ENCODE measurements around the gene TTLL6.
"Not testable (repeated sequence)": the region's sequence is repeated elsewhere in the genome, so short reads cannot be mapped to it uniquely, and the experiment has no call there.

The TTLL6 gene

DNA sequence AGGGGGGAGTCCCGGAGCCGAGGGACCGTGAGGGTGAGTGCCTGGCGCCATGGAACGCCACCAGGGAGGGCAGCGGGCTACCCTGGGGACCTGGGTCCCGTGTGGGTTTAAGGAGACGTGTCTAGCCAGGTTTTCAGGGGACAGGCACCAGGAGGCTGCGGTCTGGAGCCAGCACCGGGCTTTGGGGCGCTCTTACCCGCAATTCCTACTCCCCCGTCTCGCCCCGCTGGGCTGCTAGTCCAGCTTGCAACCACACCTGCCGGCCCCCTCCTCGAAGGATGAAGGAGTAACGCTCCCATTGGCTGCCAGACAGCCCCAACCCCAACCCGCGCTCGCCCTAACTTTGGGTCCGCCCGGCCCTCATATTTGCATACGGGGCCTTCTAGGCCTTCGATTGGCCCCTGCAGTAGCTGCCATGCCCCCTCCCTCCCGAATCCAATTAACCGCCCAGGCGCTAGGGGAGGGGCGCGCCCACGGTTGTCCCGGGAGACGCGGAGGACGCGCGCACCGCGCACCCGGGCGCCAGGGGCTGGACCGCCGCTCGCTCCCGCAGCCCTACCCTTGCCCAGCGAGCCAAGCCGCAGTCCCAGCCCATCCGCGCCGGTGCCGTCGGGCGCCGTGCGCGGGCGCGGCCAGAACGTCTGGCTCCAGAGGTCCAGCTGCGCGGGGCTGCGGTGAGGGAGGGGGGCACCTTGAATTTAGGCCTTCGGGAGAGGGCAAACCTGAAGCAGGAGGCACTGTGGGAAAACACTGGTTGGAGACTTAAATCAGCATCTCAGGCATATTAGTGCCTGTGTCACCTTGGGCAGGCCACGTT is at the start of gene TTLL6:
Gene TTLL6 (minus strand): TSS at position 456 of the 817 bp plus-strand sequence. CDS start 157 bp downstream, at position 299.
- peak; percentile 93 for DNase-seq

DNA sequence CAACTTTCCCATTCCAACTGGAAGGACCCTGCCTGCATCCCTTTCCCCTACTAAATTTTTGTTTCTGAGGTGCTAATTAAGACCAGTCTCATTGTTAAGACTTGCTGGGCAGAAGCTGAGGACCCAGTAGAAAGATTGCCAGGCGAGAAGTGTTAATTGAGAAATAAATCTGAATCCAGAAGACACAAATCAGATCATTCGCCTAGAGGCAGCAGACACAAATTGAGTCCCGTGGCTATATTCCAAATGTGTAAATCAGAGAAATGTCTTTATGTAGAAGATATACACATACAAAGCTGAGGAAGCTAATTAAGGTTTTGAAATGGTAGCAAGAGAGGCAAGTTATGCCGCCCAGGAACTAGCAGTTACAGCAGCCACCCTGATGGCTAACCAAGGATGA is 43.4 kb upstream of the TTLL6 start:
- DNase-seq, result no peak

DNA sequence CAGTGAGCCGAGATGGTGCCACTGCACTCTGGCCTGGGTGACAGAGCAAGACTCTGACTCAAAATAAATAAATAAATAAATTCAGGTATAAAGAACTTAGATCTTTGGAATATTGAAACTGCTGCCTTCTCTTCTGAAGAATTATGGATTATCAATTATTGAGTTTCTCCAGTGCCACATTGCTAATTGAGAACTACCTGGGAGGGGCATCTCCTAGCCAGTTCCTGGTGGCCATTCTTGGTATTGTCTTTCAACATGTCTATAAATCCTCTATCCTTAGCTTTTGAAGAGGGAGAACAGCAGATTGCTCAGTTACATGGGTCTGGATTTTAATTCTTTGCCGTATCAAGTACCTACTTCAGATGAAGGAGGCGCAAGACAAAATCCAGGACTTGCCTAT is 43.0 kb upstream of the TTLL6 start:
- no peak for DNase-seq

DNA sequence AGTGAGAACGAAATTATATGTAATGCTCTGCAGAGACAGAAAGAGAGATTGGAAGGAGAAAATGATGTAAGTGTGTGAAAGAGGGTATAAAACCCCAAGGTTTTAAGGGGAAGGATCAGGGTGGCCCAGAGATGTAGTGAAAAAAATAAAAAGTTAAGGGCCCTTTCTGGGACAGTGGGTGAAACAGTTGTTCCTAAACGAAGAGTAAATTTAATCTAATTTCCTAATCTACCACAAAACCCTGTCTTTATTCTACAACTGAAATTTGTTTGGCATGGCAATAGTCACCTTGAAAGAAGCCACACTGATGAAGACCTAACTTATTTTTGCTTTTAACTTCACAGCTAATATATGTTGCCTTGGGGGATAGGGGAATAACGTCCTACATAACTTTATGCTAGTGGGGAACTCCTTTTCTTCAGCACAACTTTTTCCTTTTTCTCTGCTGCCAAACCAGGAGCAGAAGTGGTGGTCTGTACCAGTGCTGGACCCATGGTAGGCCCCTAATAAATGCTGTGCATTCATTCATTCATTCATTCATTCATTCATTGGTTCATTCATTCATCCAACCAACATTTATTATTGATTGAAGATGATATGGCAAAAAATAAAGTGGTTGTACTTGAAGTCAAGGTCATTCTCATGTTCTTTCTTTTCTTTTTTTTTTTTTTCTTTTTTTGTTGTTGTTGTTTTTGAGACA is 39.2 kb upstream of the TTLL6 start:
- DNase-seq, result no peak

DNA sequence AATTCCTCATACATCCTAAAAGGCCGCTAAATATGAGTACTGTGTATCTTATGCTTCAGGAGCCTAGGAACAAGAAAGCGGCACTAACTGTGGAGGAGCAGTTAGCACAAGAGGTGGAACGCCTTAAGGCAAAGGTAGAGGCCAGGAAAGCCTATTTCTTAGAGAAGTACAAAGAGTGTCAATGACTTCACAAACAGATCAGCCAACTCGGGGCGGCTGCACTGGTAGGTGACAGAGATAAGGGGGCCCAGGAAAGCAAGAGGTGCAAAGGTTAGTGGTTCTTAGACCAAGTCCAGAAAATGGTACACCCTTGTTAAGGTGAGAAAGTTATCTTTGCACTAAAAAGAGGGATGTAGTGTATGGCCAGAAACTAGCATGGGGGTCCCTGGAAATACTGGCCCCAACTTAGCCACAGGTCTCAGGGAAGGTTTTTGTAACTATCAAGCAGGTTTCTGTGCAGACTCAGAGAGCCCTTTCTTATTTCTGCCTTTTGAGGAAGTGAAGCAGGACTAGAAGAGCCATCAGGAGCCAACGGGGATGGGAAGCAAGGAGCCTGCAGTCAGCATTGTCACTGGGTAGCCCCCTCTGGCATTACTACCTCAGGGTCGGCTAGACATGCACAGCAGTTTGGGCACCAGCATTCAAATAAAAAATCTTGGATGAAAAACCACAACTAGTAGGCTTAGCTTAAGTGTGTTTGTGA is 37.9 kb upstream of the TTLL6 start:
- no peak for DNase-seq

DNA sequence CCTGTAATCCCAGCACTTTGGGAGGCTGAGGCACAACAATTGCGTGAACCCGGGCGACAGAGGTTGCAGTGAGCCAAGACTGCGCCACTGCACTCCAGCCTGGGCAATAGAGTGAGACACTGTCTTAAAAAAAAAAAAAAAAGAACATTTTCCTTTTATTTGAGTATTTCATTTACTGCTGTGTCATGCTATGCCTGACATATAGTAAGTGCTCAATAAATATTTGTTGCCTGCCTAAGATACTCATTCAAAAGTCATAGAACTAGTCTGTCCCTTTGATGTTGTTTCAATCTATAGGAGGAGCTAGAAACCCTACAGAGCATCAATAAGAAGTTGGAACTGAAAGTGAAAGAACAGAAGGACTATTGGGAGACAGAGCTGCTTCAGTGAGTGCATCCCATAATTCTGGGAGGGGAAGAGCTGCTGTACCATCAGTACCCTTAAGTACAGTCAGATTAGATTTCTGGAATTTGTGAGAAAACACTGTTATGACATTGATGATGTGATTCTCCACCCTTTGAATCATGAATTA is 33.8 kb upstream of the TTLL6 start:
- no peak for DNase-seq

DNA sequence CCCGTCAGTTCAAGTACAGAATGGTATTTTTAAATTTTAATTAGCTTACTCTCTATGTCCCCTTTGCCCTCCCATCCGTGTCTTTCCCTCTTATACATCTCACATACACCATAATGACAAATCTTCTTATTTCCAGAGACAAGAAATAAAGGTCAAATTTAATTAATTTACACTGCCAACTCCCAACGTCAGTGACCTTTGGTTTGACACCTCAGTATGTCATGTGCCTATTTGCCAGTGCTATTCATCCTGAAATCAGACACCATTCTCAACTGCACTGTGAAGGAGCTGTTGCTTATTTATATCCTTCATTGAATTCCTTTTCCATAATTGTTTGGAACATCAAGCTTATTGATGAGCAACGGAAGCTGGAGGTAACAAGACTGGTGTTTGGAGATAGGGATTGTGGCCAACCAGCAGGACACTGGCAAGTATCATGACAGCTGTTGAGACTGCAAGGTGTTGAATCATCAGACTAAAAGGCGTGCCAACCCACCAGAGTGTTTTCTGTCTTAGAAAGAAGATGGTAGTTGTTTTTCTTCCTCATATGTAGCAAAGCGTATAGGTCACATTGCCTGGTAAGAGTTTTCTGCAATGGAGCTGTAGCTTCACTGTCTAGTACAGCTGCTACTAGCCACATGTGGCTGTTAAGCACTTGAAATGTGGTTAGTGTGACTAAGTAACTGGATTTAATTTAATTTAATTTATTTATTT is 26.3 kb upstream of the TTLL6 start:
- no peak for DNase-seq

DNA sequence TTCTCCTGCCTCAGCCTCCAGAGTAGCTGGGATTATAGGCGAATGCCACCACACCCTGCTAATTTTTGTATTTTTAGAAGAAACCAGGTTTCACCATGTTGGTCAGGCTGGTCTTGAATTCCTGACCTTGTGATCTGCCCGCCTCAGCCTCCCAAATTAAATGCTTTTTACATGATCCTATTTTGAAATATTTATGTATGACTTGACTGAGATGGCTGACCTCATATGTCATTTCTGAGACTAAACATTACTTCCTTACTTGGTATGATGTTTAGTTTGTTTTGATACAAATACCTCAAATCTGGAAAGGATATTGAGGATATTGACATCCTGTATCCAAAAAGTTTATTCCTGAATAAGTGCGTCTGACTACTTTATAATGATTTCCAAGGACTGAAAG is 25.7 kb upstream of the TTLL6 start:
- DNase-seq, result no peak

DNA sequence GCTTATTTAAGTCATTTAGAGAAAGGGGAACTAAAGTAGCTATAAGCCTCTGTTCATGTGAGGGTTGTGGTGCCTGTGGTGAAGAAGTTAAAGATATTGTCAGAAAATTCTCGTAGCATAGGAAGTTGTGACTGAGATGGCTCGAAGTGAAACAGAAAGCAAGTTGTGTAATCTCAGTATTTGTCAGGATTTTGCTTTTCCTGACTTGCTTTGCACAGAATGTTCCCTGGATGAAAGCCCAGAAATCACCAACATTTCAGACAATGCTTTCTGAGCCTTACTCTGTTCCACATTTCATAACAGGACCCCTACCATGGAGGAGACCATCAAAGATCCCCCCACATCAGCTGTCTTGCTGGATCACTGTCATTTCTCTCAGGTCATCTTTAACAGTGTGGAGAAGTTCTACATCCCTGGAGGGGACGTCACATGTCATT is 24.4 kb upstream of the TTLL6 start:
- DNase-seq, result no peak

DNA sequence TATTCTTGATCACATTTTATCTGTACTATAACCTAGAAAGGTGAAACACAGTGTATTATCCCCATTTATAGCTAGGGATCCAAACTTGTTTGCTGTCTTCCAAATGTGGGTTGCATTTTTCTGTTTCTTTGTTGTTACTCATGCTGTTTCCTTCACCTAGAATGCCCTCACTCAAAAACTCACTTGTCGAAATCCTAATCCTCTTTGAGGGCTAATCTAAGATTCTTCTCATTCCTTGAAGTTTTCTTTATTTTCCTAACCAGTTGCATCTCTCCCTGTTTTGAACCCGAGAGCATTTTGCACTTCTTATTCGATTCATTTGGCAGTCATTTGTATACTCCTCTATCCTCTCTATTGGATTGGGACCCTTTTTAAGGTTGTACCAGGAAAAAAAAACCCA is 23.4 kb upstream of the TTLL6 start:
- DNase-seq, result no peak

DNA sequence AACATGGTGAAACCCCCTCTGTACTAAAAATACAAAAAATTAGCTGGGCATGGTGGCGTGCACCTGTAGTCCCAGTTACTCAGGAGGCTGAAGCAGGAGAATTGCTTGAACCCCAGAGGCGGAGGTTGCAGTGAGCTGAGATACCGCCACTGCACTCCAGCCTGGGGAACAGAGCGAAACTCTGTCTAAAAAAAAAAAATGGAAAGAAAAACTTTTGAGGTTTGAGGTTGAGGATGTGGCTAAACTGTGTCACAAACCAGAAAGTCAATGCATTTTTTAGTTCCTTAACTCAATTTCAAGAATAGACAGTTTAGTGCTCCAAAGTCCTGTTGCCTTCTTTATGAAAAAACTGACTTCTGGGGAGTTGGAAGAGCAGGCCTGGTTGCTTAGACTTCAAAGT is 20.4 kb upstream of the TTLL6 start:
- DNase-seq, result not testable (repeated sequence)

DNA sequence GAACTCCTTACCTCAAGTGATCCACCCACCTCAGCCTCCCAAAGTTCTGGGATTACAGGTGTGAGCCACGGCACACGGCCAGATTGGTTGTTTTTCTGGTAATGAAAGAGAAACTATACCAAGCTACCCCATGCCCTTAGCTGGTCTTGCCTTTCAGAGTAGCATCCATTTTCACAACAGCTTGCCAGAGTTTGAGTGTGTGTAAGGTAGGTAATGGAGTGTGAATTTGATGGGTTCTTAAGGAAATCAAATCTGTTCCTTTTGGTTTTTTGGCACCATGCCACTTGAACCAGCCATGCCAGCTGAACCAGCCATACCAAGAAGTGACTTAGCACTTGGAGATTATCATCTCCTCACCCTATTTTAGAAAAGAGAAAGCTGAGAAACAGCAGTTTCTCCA is 18.9 kb upstream of the TTLL6 start:
- DNase-seq, result no peak

DNA sequence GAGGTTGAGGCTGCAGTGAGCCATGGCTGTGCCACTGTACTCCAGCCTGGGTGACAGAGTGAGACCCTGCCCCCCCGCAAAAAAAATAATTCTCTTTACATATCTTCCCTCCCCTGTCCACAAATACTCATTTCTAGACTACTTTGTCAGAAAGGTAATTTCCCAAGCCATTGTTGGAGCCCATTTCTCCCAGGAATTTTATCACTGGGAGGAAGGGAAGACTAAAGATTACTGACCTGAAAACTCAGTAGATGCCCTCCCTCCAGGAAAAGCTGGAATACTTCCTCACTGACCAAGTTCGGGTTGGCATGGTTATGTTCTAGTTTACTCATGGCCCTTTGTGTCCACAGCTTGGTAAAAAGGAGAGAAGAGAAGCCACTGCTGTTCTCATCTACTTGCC is 17.9 kb upstream of the TTLL6 start:
- DNase-seq, result no peak

DNA sequence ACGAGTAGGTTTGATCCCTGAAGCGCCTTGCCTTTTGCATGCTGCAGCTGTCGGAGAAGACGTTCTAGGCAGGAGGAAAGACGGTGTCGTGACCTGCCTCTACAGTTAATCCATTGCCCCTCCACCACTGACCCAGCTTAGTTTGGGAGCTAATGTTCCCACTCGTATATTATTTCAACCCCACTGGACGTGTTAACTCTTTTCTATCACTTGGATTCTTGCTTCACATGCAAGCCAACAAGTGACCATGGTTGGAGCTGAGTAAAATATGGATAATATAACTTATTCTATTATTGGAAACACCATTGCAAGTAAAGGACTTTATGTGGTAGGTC is 14.5 kb upstream of the TTLL6 start:
- no peak for DNase-seq

DNA sequence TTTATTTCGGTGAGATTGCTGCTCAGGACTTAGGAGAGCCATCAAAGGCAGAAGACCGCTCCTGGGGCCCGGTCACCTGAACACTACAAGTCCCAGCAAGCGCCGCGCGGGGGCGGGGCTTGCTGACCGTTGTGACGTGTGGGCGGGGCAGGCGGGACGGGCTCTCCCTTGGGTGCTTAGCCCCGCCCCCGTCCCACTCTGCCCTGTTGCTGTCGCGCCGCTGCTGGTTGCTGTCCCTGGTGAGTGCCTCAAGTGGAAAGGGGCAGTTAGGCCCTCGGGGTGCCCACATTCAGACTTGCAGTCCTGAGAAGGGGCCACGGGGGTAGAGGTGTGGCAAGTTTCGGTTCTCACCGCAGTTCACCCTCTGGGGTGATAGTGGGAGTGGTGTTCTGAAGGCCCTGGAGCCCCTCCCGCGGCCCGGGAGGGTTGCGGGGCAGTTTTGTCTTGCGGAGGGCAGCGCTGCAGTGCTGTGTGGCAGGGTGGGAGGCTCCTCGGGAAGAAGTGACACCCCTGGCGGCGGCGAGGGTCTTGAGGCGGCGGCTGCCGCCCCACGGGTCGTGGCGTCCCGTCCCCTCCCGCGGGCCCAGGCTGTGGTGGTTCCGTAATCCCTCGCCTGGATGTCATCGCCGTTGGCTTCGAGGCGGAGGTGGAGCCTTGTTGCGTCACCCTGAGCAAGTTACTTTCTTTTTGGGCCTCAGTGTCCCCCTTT is 14.0 kb upstream of the TTLL6 start, which contains the start of gene CALCOCO2:
Gene CALCOCO2 (plus strand): TSS at position 196 of the 709 bp plus-strand sequence. CDS start 10,673 bp downstream, outside the sequence.
- DNase-seq, result peak; percentile 74

DNA sequence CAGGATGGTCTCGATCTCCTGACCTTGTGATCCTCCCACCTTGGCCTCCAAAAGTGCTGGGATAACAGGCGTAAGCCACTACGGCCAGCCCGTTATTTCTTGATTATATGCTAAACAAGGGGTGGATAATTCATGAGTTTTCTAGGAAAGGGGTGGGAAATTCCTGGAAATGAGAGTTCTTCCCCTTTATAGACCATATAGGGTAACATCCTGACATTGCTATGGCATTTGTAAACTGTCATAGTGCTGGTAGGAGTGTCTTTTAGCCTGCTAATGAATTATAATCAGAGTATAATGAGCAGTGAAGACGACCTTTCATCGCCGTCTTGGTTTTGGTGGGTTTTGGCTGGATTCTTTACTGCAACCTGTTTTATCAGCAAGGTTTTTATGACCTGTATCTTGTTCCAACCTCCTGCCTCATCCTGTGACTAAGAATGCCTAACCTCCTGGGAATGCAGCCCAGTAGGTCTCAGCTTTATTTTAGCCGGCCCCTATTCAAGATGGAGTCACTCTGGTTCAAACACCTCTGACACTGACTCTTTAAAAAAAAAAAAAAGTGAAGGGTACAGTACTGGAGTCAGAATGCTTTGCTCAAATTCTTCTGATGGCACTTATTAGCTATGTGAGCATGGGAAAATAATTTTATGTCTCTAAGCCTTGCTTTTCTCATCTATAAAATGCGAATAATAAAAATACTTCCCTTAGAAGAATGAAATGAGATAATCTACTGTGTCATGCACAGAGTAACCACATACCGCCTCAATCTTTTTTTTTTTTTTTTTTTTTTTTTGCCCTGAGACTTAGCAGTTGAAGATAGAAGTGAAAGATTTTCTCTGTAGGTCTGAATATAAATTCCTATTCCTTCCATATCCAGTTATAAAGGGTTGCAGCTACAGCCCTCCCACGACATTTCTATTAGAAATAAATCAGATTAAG is 8.7 kb upstream of the TTLL6 start:
- no peak for DNase-seq

DNA sequence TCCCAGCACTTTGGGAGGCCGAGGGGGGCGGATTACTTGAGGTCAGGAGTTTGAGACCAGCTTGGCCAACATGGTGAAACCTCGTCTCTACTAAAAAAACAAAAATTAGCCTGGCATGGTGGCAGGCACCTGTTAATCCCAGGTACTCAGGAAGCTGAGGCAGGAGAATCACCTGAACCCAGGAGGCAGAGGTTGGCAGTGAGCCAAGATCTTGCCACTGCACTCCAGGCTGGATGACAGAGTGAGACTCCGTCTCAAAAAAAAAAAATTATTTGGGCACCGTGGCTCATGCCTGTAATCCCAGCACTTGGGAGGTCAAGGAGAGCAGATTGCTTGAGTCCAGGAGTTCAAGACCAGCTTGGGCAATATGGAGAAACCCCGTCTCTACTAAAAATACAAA is 3.9 kb upstream of the TTLL6 start:
- not testable (repeated sequence) for DNase-seq

DNA sequence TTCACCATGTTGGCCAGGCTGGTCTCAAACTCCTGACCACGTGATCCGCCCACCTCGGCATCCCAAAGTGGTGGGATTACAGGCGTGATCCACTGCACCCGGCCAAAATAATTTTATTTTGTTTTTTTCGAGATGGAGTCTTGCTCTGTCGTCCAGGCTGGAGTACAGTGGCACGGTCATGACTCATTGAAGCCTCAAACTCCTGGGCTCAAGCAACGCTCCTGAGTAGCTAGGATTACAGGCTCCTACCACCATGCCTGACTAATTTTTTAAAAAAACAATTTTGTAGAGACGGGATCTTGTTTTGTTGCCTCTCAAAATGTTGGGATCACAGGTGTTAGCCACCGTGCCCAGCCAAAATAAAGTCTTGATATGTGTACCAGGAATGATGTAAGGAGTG is 2.4 kb upstream of the TTLL6 start:
- no peak for DNase-seq

DNA sequence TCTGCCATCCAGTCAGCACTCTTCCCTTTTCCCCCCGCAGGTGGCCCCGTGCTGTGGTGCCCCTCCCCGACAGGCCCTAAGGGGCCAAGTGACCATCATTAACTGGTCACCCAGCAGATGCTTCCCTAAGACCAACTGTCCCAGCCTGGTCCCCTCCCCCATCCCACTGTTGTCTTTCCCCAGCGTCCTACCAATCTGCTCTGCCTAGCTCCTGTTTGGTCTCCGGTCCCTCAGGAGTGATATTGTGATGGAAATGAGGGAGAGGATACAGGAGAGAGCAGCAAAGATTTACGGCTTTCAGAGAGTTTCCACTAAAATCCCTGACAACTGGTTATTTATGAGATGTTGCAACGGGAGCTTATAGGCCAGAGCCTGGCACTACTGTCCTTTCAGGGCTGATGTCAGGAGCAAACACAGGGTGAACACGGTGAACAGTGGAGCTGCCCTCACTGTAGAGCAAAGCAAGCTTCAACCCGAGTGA is 1.4 kb upstream of the TTLL6 start:
- DNase-seq, result peak; percentile 83

DNA sequence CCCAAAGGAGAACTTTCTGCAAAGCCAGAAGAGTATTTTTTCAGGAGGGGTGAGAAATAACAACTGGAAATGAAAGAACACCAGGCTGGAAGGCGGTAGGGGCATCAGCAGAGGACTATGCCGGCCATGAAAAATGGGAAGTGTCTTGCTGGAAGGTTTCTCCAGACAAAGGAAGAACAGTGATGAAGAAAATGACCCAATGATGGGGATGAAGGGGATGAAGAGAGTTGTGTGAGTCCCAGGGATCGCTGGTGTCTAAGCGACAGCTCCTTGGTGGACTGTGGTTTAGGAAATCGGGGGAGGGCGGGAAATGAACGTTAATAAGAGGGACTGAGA is 623 bp downstream of the TTLL6 start:
- DNase-seq, result no peak

DNA sequence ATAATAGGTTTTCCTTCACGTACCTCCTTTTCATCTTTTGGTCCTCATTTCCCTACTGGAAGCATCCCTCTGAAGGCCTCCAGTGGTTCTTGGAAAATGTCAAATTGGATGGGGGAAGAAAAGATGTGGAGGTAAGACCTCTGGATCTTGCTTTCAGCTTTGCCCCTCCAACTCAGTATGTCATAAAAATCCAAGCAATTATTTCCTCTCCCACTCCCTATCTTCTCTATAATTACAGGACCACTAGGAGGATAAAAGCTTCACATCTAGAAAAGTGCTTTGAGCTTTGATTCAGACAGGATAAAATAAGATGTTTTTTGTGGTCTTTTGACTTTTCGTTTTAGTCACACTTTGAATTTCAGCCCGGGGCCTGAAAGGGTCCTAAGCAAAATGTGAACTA is 1.7 kb downstream of the TTLL6 start:
- no peak for DNase-seq
